GM18498 (cell line): Measurements from ENCODE around the gene LGALS8.
"Not testable (repeated sequence)": the region's sequence is repeated elsewhere in the genome, so short reads cannot be mapped to it uniquely, and the experiment has no call there.

ENCODE experiments used
- ATAC-seq: cut with Tn5 transposase; IDR thresholded peaks from one replicate; pipeline ENCODE4 v1.9.1; 2021; ENCODE audit warnings: mild to moderate bottlenecking, moderate library complexity; ENCODE audit not compliant: unreplicated experiment

LGALS8 gene

GRCh38 chr1:236523704-236524141, at the start of gene LGALS8:
LGALS8 (plus strand) TSS chr1:236523982; CDS start chr1:236526071, 2,089 bp downstream.
- ATAC-seq, result peak; percentile 74

GRCh38 chr1:236476019-236476418, 47.8 kb upstream of the LGALS8 start:
- ATAC-seq, result no peak

- no peak for ATAC-seq
These were observed 42.9 kb upstream of the LGALS8 start for GRCh38 chr1:236480758-236481436.

GRCh38 chr1:236484310-236484971, 39.3 kb upstream of the LGALS8 start:
- no peak for ATAC-seq

- no peak for ATAC-seq
These were observed 37.3 kb upstream of the LGALS8 start for GRCh38 chr1:236486356-236487002.

GRCh38 chr1:236489161-236489560, 34.6 kb upstream of the LGALS8 start:
- not testable (repeated sequence) for ATAC-seq

- no peak for ATAC-seq
These were observed 33.9 kb upstream of the LGALS8 start for GRCh38 chr1:236489710-236490377.

- ATAC-seq, result no peak
These were observed 32.2 kb upstream of the LGALS8 start for GRCh38 chr1:236491469-236492136.

- ATAC-seq, result no peak
These were observed 31.4 kb upstream of the LGALS8 start for GRCh38 chr1:236492378-236492777.

GRCh38 chr1:236494082-236494481, 29.7 kb upstream of the LGALS8 start:
- ATAC-seq, result no peak

- ATAC-seq, result no peak
These were observed 29.0 kb upstream of the LGALS8 start for GRCh38 chr1:236494586-236495466.

- no peak for ATAC-seq
These were observed 28.2 kb upstream of the LGALS8 start for GRCh38 chr1:236495467-236496112.

GRCh38 chr1:236497908-236498307, 25.9 kb upstream of the LGALS8 start:
- ATAC-seq, result no peak

- no peak for ATAC-seq
These were observed 22.7 kb upstream of the LGALS8 start for GRCh38 chr1:236501093-236501492.

GRCh38 chr1:236502579-236502971, 21.2 kb upstream of the LGALS8 start:
- no peak for ATAC-seq

GRCh38 chr1:236502972-236503639, 20.7 kb upstream of the LGALS8 start:
- ATAC-seq, result no peak

GRCh38 chr1:236504338-236504737, 19.4 kb upstream of the LGALS8 start:
- not testable (repeated sequence) for ATAC-seq

GRCh38 chr1:236507022-236507700, 16.6 kb upstream of the LGALS8 start:
- no peak for ATAC-seq
